Activated naive CD4-positive, alpha-beta T cell treated with anti-CD3 and anti-CD28 coated beads for 36 hours (primary cell): ENCODE data around the gene MACROD2. TPM values are rescaled to one million over a fixed set of nuclear protein-coding genes. Genes with fewer than 3 reads are reported as not detected.

Source experiments
- CTCF ChIA-PET: fragments of 350-600 bp; sonication (Branson Sonifier 250); formaldehyde crosslinking; loops from one replicate; lab custom pipeline; 2021; ENCODE audit warnings: antibody characterized with exemption; lab: Charles Lee
- DNase-seq: peaks from one replicate; pipeline ENCODE4 v3.0.0-alpha.2; 2020
- H3K27ac Mint-ChIP-seq: one replicate; pipeline ENCODE4 v1.8.0; 2021; ENCODE audit warnings: mild to moderate bottlenecking, mixed read lengths
- H3K27me3 Mint-ChIP-seq: one replicate; pipeline ENCODE4 v1.8.0; 2021; ENCODE audit warnings: low read depth, mixed read lengths
- H3K36me3 Mint-ChIP-seq: one replicate; pipeline ENCODE4 v1.8.0; 2021; ENCODE audit warnings: low read depth, mixed read lengths
- H3K4me1 Mint-ChIP-seq: one replicate; pipeline ENCODE4 v1.8.0; 2021; ENCODE audit warnings: low read depth, mixed read lengths
- H3K4me3 Mint-ChIP-seq: one replicate; pipeline ENCODE4 v1.8.0; 2021; ENCODE audit warnings: mild to moderate bottlenecking, moderate library complexity, mixed read lengths
- H3K9me3 Mint-ChIP-seq: one replicate; pipeline ENCODE4 v1.8.0; 2021; ENCODE audit warnings: mixed read lengths
- intact Hi-C: fragments of 100-400 bp; cut with micrococcal nuclease; formaldehyde crosslinking; loops from one replicate; pipeline ENCODE4 v1.15.1; 2023
- total RNA-seq, 2 experiments: library from RNA; stranded (reverse); gene quantifications; one replicate each; pipeline ENCODE4 v1.2.3, GENCODE V29; 2021

Gene MACROD2
- total RNA-seq, 2 experiments from 2014 or later = not detected

- H3K4me1 Mint-ChIP-seq = no peaks in the 10 kb centered on the region
- no peak overlapping the region for H3K4me3 Mint-ChIP-seq
- CTCF ChIA-PET = no interaction called here
- no peaks in the 10 kb centered on the region for H3K36me3 Mint-ChIP-seq
- H3K9me3 Mint-ChIP-seq = peaks cover 2% of the 10 kb centered on the region
- H3K27ac Mint-ChIP-seq = no peak overlapping the region
- no peak for DNase-seq
- H3K27me3 Mint-ChIP-seq = no peaks in the 10 kb centered on the region
- intact Hi-C loops = no loop called here
Measured at GRCh38 chr20:14741616-14742015, 746.3 kb downstream of the MACROD2 start.

DNA sequence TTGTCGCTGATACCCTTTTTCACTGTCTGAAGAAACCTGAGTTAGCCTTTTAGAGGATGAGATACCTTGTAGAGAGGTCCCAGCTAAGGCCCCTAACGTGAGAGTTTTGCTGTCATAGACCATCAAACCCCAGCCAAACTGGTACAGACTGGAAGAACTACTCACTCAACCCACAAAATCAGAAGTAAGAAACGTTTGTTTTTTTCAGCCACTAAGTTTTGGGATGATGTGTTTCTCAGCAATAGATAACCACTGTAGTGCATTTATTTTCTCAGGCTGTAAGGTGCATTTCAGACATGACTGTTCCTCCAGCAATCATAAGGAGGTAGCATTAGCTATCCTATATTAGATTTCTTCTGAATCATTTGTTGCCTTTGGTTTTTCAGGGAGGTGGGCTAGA is 749.4 kb downstream of the MACROD2 start:
- intact Hi-C loops = no loop called here
- no peak for DNase-seq

GRCh38 chr20:14745830-14746229 is 750.5 kb downstream of the MACROD2 start:
- intact Hi-C loops = no loop called here
- Mint-ChIP-seq H3K4me3 (no peak overlapping the region), H3K27ac (no peak overlapping the region), H3K36me3 (no peaks in the 10 kb centered on the region), H3K27me3 (no peaks in the 10 kb centered on the region), H3K9me3 (peaks cover 4% of the 10 kb centered on the region), H3K4me1 (no peaks in the 10 kb centered on the region)
- CTCF ChIA-PET = no interaction called here
- DNase-seq = no peak

More for the DNA sequence above, 749.4 kb downstream of the MACROD2 start:
- no peak overlapping the region for H3K4me3 Mint-ChIP-seq
- CTCF ChIA-PET = no interaction called here
- peaks cover 4% of the 10 kb centered on the region for H3K9me3 Mint-ChIP-seq
- no peaks in the 10 kb centered on the region for H3K36me3 Mint-ChIP-seq
- H3K27me3 Mint-ChIP-seq = no peaks in the 10 kb centered on the region
- H3K27ac Mint-ChIP-seq = no peak overlapping the region
- no peaks in the 10 kb centered on the region for H3K4me1 Mint-ChIP-seq

DNA sequence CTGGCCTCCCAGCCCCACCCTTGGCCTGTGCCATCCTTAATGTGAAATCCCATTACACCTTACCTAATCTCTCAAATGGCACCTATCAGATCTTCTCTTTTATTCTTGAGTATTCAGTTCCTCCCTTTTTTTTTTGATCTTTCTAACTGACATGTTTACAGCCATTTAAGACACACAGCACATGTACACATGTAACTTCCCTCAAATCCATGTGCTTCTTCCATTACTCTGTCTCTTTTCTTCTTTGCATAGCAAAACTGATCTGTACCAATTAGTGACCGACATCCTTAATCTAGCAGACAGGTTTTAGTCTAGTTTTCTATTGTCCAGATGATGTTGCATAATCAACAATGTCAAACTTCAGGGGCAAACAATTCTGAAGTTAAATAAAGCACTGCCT is 755.9 kb downstream of the MACROD2 start:
- H3K27ac Mint-ChIP-seq = no peak overlapping the region
- H3K4me3 Mint-ChIP-seq = no peak overlapping the region
- no peaks in the 10 kb centered on the region for H3K4me1 Mint-ChIP-seq

DNA sequence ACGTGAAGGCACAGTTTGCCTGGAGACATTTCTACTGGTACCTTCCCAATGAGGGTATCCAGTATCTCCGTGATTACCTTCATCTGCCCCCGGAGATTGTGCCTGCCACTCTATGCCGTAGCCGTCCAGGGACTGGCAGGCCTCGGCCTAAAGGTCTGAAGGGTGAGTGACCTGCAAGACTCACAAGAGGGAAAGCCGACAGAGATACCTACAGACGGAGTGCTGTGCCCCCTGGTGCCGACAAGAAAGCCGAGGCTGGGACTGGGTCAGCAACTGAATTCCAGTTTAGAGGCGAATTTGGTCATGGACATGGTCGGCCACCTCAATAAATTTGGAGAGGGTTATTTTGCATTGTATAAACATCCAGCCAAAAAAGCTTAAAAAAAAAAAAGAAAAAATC is 762.4 kb downstream of the MACROD2 start:
- CTCF ChIA-PET = no interaction called here
- H3K27ac Mint-ChIP-seq = no peak overlapping the region
- no peak overlapping the region for H3K4me3 Mint-ChIP-seq
- no peaks in the 10 kb centered on the region for H3K4me1 Mint-ChIP-seq
- intact Hi-C loops = no loop called here
- H3K36me3 Mint-ChIP-seq = no peaks in the 10 kb centered on the region
- peaks cover 2% of the 10 kb centered on the region for H3K9me3 Mint-ChIP-seq
- no peak for DNase-seq
- H3K27me3 Mint-ChIP-seq = no peaks in the 10 kb centered on the region

More for the DNA sequence above, 755.9 kb downstream of the MACROD2 start:
- H3K27me3 Mint-ChIP-seq = no peaks in the 10 kb centered on the region
- intact Hi-C loops = no loop called here
- CTCF ChIA-PET = no interaction called here
- no peaks in the 10 kb centered on the region for H3K36me3 Mint-ChIP-seq
- DNase-seq = no peak
- H3K9me3 Mint-ChIP-seq = peaks cover 7% of the 10 kb centered on the region

DNA sequence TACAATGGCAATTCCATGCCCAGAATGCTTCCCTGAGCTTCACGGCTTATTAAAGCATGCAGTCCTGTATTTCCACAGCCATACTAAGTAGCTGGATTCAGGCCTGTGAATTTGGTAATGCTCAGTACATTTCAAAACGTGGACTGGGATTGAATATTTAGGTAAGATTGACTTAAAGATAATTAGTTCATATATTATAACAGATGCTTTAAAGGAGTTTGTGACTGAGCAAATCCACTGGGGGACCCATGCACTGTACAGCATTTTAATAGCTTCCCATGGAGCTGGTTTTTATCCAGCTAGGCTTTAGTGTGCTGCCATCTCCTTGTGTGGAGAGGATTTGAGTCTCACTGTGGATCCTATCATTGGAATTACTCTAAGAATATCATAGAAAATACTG is 763.0 kb downstream of the MACROD2 start:
- H3K36me3 Mint-ChIP-seq = no peaks in the 10 kb centered on the region
- H3K27me3 Mint-ChIP-seq = no peaks in the 10 kb centered on the region
- no peak for DNase-seq
- intact Hi-C loops = no loop called here
- H3K9me3 Mint-ChIP-seq = peaks cover 2% of the 10 kb centered on the region
- no peak overlapping the region for H3K4me3 Mint-ChIP-seq
- H3K4me1 Mint-ChIP-seq = no peaks in the 10 kb centered on the region
- no peak overlapping the region for H3K27ac Mint-ChIP-seq
- CTCF ChIA-PET = no interaction called here

DNA sequence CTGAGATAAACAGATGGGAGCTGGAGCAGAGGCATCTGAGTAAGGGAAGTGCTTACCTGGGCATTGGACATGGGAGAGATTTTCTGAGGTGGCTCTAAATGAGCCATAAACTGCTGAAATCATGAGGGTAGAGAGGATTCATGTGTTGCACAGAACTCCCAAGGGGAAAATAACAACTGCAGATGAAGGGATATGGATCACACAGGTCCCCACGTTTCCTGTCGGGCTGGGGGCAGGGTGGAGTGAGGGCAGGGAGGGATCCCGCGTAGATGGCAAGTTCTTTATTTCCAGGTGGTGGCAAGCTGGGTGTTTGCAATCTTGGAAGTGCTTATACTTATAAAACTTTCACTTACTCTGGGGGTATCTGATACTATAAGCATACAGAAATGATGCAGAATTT is 764.7 kb downstream of the MACROD2 start:
- no peak for DNase-seq
- intact Hi-C loops = no loop called here
- no peaks in the 10 kb centered on the region for H3K4me1 Mint-ChIP-seq
- no peak overlapping the region for H3K4me3 Mint-ChIP-seq
- CTCF ChIA-PET = interaction anchor here (0.6 kb wide), 1 partner anchor 755 kb away, joined by 3 read pairs; no protein-coding TSS in a partner anchor
- peaks cover 2% of the 10 kb centered on the region for H3K9me3 Mint-ChIP-seq
- H3K27me3 Mint-ChIP-seq = no peaks in the 10 kb centered on the region
- H3K36me3 Mint-ChIP-seq = no peaks in the 10 kb centered on the region
- no peak overlapping the region for H3K27ac Mint-ChIP-seq

DNA sequence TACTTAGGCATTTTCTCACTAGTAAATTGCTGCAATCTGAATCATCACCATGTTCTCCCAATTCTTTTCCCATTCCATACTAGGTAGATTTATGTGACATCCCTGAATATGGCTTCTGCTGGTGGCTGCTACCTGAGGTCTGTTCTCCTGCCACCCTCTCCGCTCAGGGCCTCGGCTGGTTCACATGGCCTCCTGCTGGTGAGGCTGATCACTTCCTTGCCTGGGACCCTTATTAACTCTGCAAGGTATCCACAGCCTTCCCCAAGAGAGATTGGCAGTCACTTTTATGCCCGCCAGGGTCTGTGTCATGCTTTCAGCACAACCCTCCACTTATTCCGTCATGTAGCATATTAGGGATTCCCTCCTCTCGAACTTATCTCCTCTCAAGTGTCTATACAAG is 766.6 kb downstream of the MACROD2 start:
- no peaks in the 10 kb centered on the region for H3K4me1 Mint-ChIP-seq
- no peak overlapping the region for H3K27ac Mint-ChIP-seq
- H3K4me3 Mint-ChIP-seq = no peak overlapping the region
- peaks cover 2% of the 10 kb centered on the region for H3K9me3 Mint-ChIP-seq
- intact Hi-C loops = no loop called here
- CTCF ChIA-PET = no interaction called here
- no peak for DNase-seq
- H3K27me3 Mint-ChIP-seq = no peaks in the 10 kb centered on the region
- H3K36me3 Mint-ChIP-seq = no peaks in the 10 kb centered on the region

DNA sequence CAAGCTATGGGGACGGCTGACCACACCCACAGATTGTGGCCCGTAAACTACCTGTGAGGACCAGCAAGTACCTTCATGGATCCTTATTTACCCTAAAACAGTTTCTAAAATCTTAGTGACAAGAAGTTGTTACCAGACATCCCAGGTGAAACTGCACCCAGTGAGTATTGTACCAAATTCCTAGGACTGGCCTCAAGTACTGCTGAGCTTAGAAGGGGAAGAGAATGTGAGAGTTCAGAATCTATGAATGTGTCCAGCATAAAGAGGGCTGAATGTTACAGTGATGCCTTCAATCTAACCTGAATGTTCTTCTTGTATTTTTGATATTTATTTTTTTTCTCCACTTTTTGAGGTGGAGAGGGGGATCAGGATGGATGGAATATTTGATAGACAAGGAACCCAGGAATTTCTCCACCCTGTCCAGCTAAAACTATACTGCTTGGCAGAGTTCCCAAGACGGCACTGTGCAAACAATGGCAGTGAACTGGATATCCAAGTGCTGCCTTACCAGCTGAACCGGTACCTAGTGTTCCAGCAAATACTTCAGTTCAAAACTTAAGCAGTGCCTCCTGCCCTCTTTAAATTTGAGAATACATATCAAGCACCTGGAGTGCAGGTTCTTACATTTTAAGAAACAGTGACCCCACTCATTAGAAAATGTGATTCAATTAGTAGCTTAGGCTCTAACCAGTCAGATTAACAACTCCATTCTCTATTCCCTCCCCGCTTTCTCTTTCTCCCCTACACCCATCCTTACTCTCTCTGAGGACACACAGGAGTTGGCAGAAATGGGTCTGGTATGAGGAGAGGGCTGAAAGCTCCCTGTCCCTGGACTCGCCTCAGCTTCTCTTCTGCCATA is 769.4 kb downstream of the MACROD2 start:
- no peak for DNase-seq
- Mint-ChIP-seq H3K27me3 (no peaks in the 10 kb centered on the region), H3K36me3 (no peaks in the 10 kb centered on the region), H3K9me3 (peaks cover 8% of the 10 kb centered on the region), H3K4me3 (no peak overlapping the region), H3K27ac (no peak overlapping the region), H3K4me1 (no peaks in the 10 kb centered on the region)
- CTCF ChIA-PET = interaction anchor here (0.7 kb wide), 1 partner anchor 1817 kb away, joined by 4 read pairs; no protein-coding TSS in a partner anchor
- intact Hi-C loops = no loop called here

GRCh38 chr20:14765370-14765701 is 770.0 kb downstream of the MACROD2 start:
- CTCF ChIA-PET = interaction anchor here (0.7 kb wide), 1 partner anchor 1817 kb away, joined by 4 read pairs; no protein-coding TSS in a partner anchor
- Mint-ChIP-seq H3K36me3 (no peaks in the 10 kb centered on the region), H3K4me1 (no peaks in the 10 kb centered on the region), H3K9me3 (peaks cover 8% of the 10 kb centered on the region), H3K27ac (peak overlapping the region; percentile 19), H3K4me3 (no peak overlapping the region), H3K27me3 (no peaks in the 10 kb centered on the region)
- intact Hi-C loops = no loop called here
- DNase-seq = no peak

DNA sequence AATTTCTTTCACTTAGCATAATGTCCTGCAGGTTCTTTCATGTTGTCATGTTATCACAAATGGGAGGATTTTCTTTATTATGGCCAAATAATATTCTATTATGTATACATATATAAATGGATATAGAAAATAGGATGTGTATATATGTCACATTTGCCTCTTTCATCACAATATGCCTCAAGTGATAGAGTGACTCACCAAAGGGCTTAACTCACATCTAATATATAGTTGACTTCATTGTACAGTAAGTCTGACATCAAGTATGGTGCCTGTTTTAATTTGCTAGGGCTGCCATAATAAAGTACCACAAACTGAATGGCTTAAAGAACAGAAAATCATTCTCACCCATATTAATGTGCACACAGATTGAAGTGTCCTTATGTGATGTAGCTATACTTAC is 778.2 kb downstream of the MACROD2 start:
- CTCF ChIA-PET = no interaction called here
- Mint-ChIP-seq H3K27ac (no peak overlapping the region), H3K4me3 (no peak overlapping the region), H3K9me3 (peaks cover 13% of the 10 kb centered on the region), H3K27me3 (no peaks in the 10 kb centered on the region), H3K36me3 (no peaks in the 10 kb centered on the region), H3K4me1 (no peaks in the 10 kb centered on the region)
- intact Hi-C loops = no loop called here
- no peak for DNase-seq

DNA sequence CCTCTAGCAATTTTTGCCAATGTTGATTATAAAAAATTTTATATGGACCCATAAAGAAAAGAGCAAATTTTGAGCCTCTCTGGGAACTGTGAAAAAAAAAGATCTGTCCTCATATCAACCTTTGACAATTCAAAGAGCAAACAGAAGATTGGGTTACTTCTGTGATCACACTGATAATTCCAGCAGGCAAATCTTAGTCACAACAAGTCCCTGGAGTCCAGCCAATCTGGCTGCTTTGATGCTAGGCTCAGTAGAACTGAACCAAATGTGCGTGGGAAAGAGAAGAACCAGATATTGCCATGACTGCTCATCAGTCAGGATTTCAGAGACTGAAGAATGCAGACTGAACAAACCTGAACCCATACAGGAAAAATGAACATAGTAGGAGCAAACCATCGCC is 780.5 kb downstream of the MACROD2 start:
- Mint-ChIP-seq H3K27me3 (no peaks in the 10 kb centered on the region), H3K27ac (no peak overlapping the region), H3K4me1 (no peaks in the 10 kb centered on the region), H3K4me3 (no peak overlapping the region), H3K36me3 (no peaks in the 10 kb centered on the region), H3K9me3 (peaks cover 11% of the 10 kb centered on the region)
- intact Hi-C loops = no loop called here
- CTCF ChIA-PET = no interaction called here
- DNase-seq = no peak

GRCh38 chr20:14777591-14777990 is 782.3 kb downstream of the MACROD2 start:
- H3K9me3 Mint-ChIP-seq = peaks cover 9% of the 10 kb centered on the region
- CTCF ChIA-PET = no interaction called here
- H3K27ac Mint-ChIP-seq = no peak overlapping the region
- intact Hi-C loops = no loop called here
- no peaks in the 10 kb centered on the region for H3K27me3 Mint-ChIP-seq
- no peaks in the 10 kb centered on the region for H3K4me1 Mint-ChIP-seq
- no peak overlapping the region for H3K4me3 Mint-ChIP-seq
- DNase-seq = no peak
- no peaks in the 10 kb centered on the region for H3K36me3 Mint-ChIP-seq
